ENCODE measurements around the gene PAQR9. TPM values are rescaled to one million over a fixed set of nuclear protein-coding genes. Genes with fewer than 3 reads are reported as not detected.

PAQR9 gene
- total and polyA plus RNA-seq, 2 donors (not counting 3 experiments of a cell fraction or from before 2014, with no cell fraction given): not detected

DNA sequence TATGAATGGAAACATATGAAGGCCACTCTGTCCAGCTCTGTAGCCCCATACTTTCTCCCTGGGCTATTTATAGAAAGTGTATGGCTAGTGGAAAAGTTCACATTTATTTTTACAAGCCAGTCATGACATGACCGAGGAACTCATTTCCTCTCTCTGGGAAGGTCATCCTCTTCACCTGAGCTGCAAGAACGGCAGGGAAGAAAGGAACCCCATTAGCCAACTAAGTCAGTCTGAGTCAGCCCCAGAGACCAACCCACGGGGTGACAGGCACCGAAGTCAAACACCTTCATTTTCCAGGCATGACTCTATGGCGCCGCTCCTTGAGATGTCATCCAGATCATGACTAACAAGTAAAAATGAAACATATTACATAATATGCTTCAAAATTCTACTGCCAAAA is 4.8 kb downstream of the PAQR9 start:
- H2AFZ ChIP-seq (ENCODE audit: low read depth, low read length): no peak overlapping the region
- H3K9ac ChIP-seq (replicated peaks; ENCODE audit: extremely low read depth, insufficient read depth, low read length): no peak overlapping the region
- POLR2A ChIA-PET: no interaction called here
- H3K9me3 ChIP-seq (replicated peaks; ENCODE audit: control insufficient read depth, insufficient read depth, low read length): no peaks in the 10 kb centered on the region
- no peak for TF ChIP-seq POLR2AphosphoS5 (IDR thresholded peaks at IDR 0.05; ENCODE audit: insufficient read depth, low read depth, low read length)
- TF ChIP-seq, protein P1, sequence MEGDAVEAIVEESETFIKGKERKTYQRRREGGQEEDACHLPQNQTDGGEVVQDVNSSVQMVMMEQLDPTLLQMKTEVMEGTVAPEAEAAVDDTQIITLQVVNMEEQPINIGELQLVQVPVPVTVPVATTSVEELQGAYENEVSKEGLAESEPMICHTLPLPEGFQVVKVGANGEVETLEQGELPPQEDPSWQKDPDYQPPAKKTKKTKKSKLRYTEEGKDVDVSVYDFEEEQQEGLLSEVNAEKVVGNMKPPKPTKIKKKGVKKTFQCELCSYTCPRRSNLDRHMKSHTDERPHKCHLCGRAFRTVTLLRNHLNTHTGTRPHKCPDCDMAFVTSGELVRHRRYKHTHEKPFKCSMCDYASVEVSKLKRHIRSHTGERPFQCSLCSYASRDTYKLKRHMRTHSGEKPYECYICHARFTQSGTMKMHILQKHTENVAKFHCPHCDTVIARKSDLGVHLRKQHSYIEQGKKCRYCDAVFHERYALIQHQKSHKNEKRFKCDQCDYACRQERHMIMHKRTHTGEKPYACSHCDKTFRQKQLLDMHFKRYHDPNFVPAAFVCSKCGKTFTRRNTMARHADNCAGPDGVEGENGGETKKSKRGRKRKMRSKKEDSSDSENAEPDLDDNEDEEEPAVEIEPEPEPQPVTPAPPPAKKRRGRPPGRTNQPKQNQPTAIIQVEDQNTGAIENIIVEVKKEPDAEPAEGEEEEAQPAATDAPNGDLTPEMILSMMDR (IDR thresholded peaks at IDR 0.05; ENCODE audit: extremely low read depth in 1 of 2, insufficient read depth in 1 of 2, low read depth in 1 of 2, low read length in 2 of 2): no peak
- TF ChIP-seq MAX (IDR thresholded peaks at IDR 0.05; ENCODE audit: insufficient read depth, insufficient read length): no peak
- TF ChIP-seq EZH2 (IDR thresholded peaks at IDR 0.05; ENCODE audit: borderline replicate concordance, low read depth, low read length, severe bottlenecking): no peak
- TF ChIP-seq MYC (IDR thresholded peaks at IDR 0.05; ENCODE audit: low read depth, low read length): no peak
- no peak for TF ChIP-seq POLR2A (IDR thresholded peaks at IDR 0.05; ENCODE audit: low read depth, low read length)
- BruUV-seq (replicated peaks): no TSS peak
- no peaks in the 10 kb centered on the region for H3K4me1 ChIP-seq (ENCODE audit: control insufficient read depth, extremely low read depth, insufficient read depth, low read length)
- H3K4me2 ChIP-seq (ENCODE audit: insufficient read depth, low read length): no peak overlapping the region
- FAIRE-seq (no peak), DNase-seq (ENCODE audit: low read depth, low spot score) (no peak)
- no peaks in the 10 kb centered on the region for H3K36me3 ChIP-seq (ENCODE audit: control insufficient read depth in 2 of 2, extremely low read depth in 1 of 2, insufficient read depth in 2 of 2, low read length in 2 of 2)
- H3K79me2 ChIP-seq (ENCODE audit: control insufficient read depth, insufficient read depth, low read length): no peaks in the 10 kb centered on the region
- no peak overlapping the region for H3K4me3 ChIP-seq (replicated peaks in 1 of 3; ENCODE audit: insufficient read depth in 1 of 3, low read depth in 1 of 3, low read length in 3 of 3)
- no peaks in the 10 kb centered on the region for H3K9me1 ChIP-seq (replicated peaks; ENCODE audit: control insufficient read depth, extremely low read depth, insufficient read depth, low read length)
- dilution Hi-C loops (cut with MboI; ENCODE audit: extremely low pct_ligation_motif_present, low sequenced_read_pairs) (no loop called here), intact Hi-C loops (cut with micrococcal nuclease) (no loop called here)
- peaks cover 2% of the 10 kb centered on the region for H4K20me1 ChIP-seq (replicated peaks; ENCODE audit: control insufficient read depth, extremely low read depth, insufficient read depth, low read length)
- peaks cover 51 to 88% of the 10 kb centered on the region in 2 experiments for H3K27me3 ChIP-seq (ENCODE audit: control insufficient read depth in 2 of 2, insufficient read depth in 2 of 2, low read length in 2 of 2)
- CTCF ChIA-PET: interaction anchor here (1.3 kb wide), 1 partner anchor 10 kb away, joined by 3 read pairs; no protein-coding TSS in a partner anchor
- no peak overlapping the region for H3K27ac ChIP-seq (ENCODE audit: insufficient read depth, low read depth, low read length)

GRCh38 chr3:142953443-142953842 is 10.0 kb downstream of the PAQR9 start:
- H3K27ac ChIP-seq (ENCODE audit: insufficient read depth, low read depth, low read length): no peak overlapping the region
- CTCF ChIA-PET: interaction anchor here (0.6 to 2.1 kb wide), 3 partner anchors 20 to 124 kb away, joined by 3 to 6 read pairs (median 4); no protein-coding TSS in a partner anchor
- H3K9me3 ChIP-seq (replicated peaks; ENCODE audit: control insufficient read depth, insufficient read depth, low read length): no peaks in the 10 kb centered on the region
- FAIRE-seq: no peak
- TF ChIP-seq, protein P1 (IDR thresholded peaks at IDR 0.05; ENCODE audit: extremely low read depth in 1 of 2, insufficient read depth in 1 of 2, low read depth in 1 of 2, low read length in 2 of 2): no peak
- TF ChIP-seq MAX (IDR thresholded peaks at IDR 0.05; ENCODE audit: insufficient read depth, insufficient read length) (no peak), GATA2 (IDR thresholded peaks at IDR 0.05; ENCODE audit: insufficient read depth, insufficient read length, low read depth, low read length) (no peak), MYC (IDR thresholded peaks at IDR 0.05; ENCODE audit: low read depth, low read length) (no peak), JUN (IDR thresholded peaks at IDR 0.05; ENCODE audit: borderline replicate concordance, insufficient read depth, insufficient read length, low read depth) (no peak), EZH2 (IDR thresholded peaks at IDR 0.05; ENCODE audit: borderline replicate concordance, low read depth, low read length, severe bottlenecking) (no peak), POLR2AphosphoS5 (IDR thresholded peaks at IDR 0.05; ENCODE audit: insufficient read depth, low read depth, low read length) (no peak), FOS (IDR thresholded peaks at IDR 0.05; ENCODE audit: borderline replicate concordance, insufficient read depth, low read length) (no peak)
- dilution Hi-C loops (cut with MboI; ENCODE audit: extremely low pct_ligation_motif_present, low sequenced_read_pairs): no loop called here
- BruUV-seq (replicated peaks): no TSS peak
- DNase-seq (ENCODE audit: low read depth, low spot score): no peak
- H3K4me1 ChIP-seq (ENCODE audit: control insufficient read depth, extremely low read depth, insufficient read depth, low read length): no peaks in the 10 kb centered on the region
- no peak overlapping the region for H3K9ac ChIP-seq (replicated peaks; ENCODE audit: extremely low read depth, insufficient read depth, low read length)
- intact Hi-C loops (cut with micrococcal nuclease): no loop called here
- peaks cover 40 to 83% of the 10 kb centered on the region in 2 experiments for H3K27me3 ChIP-seq (ENCODE audit: control insufficient read depth in 2 of 2, insufficient read depth in 2 of 2, low read length in 2 of 2)
- H3K36me3 ChIP-seq (ENCODE audit: control insufficient read depth in 2 of 2, extremely low read depth in 1 of 2, insufficient read depth in 2 of 2, low read length in 2 of 2): no peaks in the 10 kb centered on the region
- H2AFZ ChIP-seq (ENCODE audit: low read depth, low read length): no peak overlapping the region
- H3K4me3 ChIP-seq (replicated peaks in 1 of 3; ENCODE audit: insufficient read depth in 1 of 3, low read depth in 1 of 3, low read length in 3 of 3): no peak overlapping the region
- H3K4me2 ChIP-seq (ENCODE audit: insufficient read depth, low read length): no peak overlapping the region
- no peaks in the 10 kb centered on the region for H3K9me1 ChIP-seq (replicated peaks; ENCODE audit: control insufficient read depth, extremely low read depth, insufficient read depth, low read length)
- no peaks in the 10 kb centered on the region for H4K20me1 ChIP-seq (replicated peaks; ENCODE audit: control insufficient read depth, extremely low read depth, insufficient read depth, low read length)
- H3K79me2 ChIP-seq (ENCODE audit: control insufficient read depth, insufficient read depth, low read length): no peaks in the 10 kb centered on the region
- POLR2A ChIA-PET: no interaction called here

Measured in endothelial cell of umbilical vein (primary cell).